Tibial artery (tissue), 4 donors: Measurements from ENCODE around the gene AHRR.

Experiments
- DNase-seq, 2 donors: peaks; one replicate each; pipeline ENCODE4 v3.0.0-alpha.2; 2019
- H3K27ac ChIP-seq, 2 donors: fragments of 200-600 bp; sonication (generic) in 1 of 2; 1 replicate in 1 of 2; 2 replicates in 1 of 2; pipeline ENCODE4 v1.5.1; 2018 to 2019; ENCODE audit warnings: mild to moderate bottlenecking in 1 of 2
- H3K27me3 ChIP-seq, 2 donors: fragments of 200-600 bp; sonication (generic) in 1 of 2; one replicate each; pipeline versions ENCODE4 v1.5.1 to v1.6.0; 2016 to 2019
- H3K36me3 ChIP-seq, 3 donors: fragments of 200-600 bp; sonication (generic) in 2 of 3; one replicate each; pipeline ENCODE4 v1.5.1; 2016 to 2019; ENCODE audit warnings: mild to moderate bottlenecking in 2 of 3
- H3K4me1 ChIP-seq, 4 donors: fragments of 200-600 bp; sonication (generic) in 2 of 4; 1 replicate in 3 of 4; 2 replicates in 1 of 4; pipeline ENCODE4 v1.5.1; 2016 to 2019
- H3K4me3 ChIP-seq, 2 donors: fragments of 200-600 bp; sonication (generic) in 1 of 2; 1 replicate in 1 of 2; 2 replicates in 1 of 2; pipeline ENCODE4 v1.5.1; 2018 to 2019; ENCODE audit warnings: mild to moderate bottlenecking in 2 of 2
- H3K9me3 ChIP-seq, 3 donors: fragments of 200-600 bp; sonication (generic) in 1 of 3; one replicate each; pipeline ENCODE4 v1.5.1; 2016 to 2019
- intact Hi-C: fragments of 100-400 bp; cut with DNase I; formaldehyde crosslinking; loops from one replicate; pipeline ENCODE4 v1.15.0; 2023; ENCODE audit warnings: low total_unique reads
- TF ChIP-seq, protein P1 (sequence below), 2 experiments: fragments of 200-600 bp in 1 of 2; fragments of 450-650 bp in 1 of 2; IDR thresholded peaks; one replicate each; pipeline ENCODE4 v1.5.1; 2017 to 2019; ENCODE audit warnings: antibody characterized with exemption in 2 of 2, mild to moderate bottlenecking in 1 of 2, moderate library complexity in 1 of 2

Gene AHRR

DNA sequence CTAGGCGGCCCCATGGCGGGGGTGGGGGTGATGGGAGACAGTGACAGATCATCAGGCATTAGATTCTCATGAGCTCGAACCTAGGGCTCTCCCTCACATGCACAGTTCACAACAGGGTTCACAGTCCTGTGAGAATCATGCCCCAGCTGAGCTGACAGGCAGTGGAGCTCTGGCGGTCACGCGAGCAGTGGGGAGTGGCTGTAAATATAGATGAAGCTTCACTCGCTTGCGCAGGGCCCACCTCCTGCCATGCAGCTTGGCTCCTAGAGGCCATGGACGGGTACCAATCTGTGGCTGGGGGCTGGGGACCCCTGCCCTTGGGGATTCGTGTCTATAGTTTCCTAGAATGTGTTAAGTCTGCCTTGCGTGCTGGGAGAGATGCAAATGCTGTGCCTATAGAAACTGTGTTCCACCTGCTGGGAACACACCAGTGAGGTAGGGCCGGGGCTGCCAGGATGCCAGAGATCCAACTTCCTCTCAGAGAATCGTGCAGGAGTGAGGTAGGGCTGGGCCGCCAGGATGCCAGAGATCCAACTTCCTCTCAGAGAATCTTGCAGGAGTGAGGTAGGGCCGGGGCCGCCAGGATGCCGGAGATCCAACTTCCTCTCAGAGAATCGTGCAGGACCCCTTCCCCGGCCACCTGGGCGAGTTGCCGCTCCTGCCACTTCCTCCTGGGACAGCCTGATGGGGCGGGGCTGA lies 107.4 kb downstream of the AHRR start:
- H3K27me3 ChIP-seq = peaks cover 0 to 24% of the 10 kb centered on the region in 2 donors
- no peaks in the 10 kb centered on the region for H3K9me3 ChIP-seq
- no peak overlapping the region for H3K27ac ChIP-seq
- intact Hi-C loops = no loop called here
- TF ChIP-seq, protein P1, sequence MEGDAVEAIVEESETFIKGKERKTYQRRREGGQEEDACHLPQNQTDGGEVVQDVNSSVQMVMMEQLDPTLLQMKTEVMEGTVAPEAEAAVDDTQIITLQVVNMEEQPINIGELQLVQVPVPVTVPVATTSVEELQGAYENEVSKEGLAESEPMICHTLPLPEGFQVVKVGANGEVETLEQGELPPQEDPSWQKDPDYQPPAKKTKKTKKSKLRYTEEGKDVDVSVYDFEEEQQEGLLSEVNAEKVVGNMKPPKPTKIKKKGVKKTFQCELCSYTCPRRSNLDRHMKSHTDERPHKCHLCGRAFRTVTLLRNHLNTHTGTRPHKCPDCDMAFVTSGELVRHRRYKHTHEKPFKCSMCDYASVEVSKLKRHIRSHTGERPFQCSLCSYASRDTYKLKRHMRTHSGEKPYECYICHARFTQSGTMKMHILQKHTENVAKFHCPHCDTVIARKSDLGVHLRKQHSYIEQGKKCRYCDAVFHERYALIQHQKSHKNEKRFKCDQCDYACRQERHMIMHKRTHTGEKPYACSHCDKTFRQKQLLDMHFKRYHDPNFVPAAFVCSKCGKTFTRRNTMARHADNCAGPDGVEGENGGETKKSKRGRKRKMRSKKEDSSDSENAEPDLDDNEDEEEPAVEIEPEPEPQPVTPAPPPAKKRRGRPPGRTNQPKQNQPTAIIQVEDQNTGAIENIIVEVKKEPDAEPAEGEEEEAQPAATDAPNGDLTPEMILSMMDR (IDR thresholded peaks at IDR 0.05) = no peak
- H3K4me1 ChIP-seq = no peaks in the 10 kb centered on the region
- no peaks in the 10 kb centered on the region for H3K36me3 ChIP-seq
- H3K4me3 ChIP-seq = no peak overlapping the region
- DNase-seq = peak in 1 of 2 donors; percentile 61

DNA sequence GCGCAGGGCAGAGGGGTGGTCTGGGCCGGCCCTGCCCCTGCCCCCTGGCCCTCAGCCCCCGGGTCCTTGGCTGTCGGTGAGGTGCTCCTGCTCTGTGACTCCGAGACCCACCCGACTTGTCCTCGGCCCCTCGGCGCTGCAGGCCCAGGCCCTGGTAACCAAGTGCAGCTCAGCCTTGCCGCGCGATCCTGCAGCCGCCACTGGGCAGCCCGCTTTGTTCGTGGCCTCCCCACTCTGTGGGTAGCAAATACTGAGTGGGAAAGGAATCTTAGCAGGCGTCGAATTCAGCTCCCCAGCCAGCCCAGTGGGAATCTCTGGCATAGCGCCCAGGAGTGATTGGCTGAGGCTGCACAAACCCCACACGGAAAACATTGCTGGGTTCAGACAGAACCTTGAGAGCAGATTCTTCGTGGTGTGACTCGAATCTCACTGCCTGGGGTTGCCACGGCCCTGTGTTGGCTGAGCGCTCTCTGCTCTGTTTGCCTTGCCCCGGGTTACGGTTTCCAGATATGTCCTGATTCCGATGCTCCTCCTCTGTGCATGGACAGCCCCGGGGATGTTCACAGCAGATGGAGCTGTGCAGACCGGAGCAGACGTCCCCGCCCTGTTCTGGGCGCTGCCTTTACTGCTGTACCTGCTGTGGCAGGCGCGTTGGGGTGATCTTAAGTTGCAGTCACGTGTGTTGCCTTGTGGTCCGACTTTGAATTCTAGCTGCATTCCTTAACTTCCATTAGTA lies 108.1 kb downstream of the AHRR start:
- Histone ChIP-seq H3K36me3 (no peaks in the 10 kb centered on the region), H3K4me3 (no peak overlapping the region), H3K27me3 (peaks cover 0 to 31% of the 10 kb centered on the region in 2 donors), H3K4me1 (no peaks in the 10 kb centered on the region), H3K9me3 (no peaks in the 10 kb centered on the region), H3K27ac (no peak overlapping the region)
- TF ChIP-seq, protein P1 (IDR thresholded peaks at IDR 0.05) = no peak
- intact Hi-C loops = no loop called here
- DNase-seq = peak; percentile 19 to 59

DNA sequence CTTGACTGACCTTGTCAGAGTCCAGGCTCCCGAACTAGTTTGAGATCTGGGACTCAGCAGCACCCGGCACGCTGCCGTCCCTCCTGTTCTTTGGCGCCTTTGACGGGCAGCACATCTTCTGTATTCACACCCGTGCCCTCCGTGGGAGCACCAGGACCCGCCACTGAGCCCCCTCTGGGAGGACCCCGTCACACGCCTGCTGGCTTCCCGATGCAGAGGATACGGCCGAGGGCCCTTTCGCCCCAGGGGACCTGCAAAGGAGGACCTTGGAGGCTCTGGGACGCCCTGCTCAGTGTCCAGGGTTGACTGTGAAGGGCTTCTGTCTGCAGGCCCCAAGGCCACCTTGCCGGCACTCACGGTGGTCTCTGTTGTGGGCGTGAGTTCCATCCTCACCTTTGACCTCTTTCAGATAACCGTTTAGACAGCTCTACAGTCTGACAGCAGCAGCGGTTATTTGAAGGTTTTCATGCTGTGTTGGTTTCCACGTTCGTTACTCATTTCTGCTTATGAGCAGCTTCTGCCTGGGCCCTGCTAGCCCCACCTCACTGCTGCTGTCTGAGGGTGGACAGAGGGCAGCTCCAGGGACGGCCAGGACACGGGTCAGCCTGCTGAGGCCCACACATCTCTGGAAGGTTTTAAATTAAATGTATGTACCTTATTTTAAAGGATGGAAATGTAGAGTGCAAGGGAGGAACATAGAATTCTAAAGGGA lies 108.9 kb downstream of the AHRR start:
- TF ChIP-seq, protein P1 (IDR thresholded peaks at IDR 0.05) = no peak
- Histone ChIP-seq H3K27ac (no peak overlapping the region), H3K9me3 (no peaks in the 10 kb centered on the region), H3K4me3 (no peak overlapping the region), H3K4me1 (no peaks in the 10 kb centered on the region), H3K27me3 (peaks cover 0 to 35% of the 10 kb centered on the region in 2 donors), H3K36me3 (no peaks in the 10 kb centered on the region)
- DNase-seq = peak in 1 of 2 donors; percentile 34
- intact Hi-C loops = no loop called here

DNA sequence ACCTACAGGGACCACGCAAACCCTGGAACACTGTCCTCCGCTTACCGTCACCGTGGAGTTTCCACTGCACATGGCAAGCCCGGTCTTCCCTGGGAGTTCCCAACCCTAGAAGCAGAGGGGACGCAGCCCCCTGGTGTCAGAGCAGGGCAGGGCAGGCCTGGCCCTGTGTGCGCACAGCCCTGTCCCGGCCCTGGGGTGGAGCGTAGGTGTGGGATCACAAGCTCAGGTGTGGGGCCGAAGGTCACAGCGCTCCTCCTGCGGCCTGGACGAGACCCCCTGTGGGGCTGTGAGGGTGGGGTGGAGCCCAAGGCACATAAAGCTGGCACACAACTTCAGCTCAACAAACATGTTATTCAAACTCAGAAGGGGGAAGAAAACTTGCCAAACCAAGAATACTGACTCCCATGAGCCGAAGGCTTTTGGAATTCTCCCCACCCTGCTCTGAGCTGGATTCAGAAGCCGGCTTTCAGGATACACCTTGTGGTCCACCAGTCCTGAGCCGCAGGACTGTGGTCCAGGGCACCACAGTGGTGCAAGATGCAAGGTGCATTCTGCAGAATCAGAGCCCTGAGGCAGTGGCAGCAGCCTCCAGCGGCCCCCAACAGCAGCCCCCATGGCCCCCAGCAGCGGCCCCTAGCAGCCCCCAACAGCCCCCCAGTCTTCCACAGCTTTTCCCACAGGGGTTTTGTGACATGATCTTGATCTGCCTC lies 109.6 kb downstream of the AHRR start:
- Histone ChIP-seq H3K9me3 (no peaks in the 10 kb centered on the region), H3K4me1 (no peaks in the 10 kb centered on the region), H3K27ac (no peak overlapping the region), H3K4me3 (no peak overlapping the region), H3K27me3 (peaks cover 0 to 40% of the 10 kb centered on the region in 2 donors), H3K36me3 (no peaks in the 10 kb centered on the region)
- intact Hi-C loops = no loop called here
- peak in 1 of 2 donors; percentile 66 for DNase-seq
- TF ChIP-seq, protein P1 (IDR thresholded peaks at IDR 0.05) = no peak

DNA sequence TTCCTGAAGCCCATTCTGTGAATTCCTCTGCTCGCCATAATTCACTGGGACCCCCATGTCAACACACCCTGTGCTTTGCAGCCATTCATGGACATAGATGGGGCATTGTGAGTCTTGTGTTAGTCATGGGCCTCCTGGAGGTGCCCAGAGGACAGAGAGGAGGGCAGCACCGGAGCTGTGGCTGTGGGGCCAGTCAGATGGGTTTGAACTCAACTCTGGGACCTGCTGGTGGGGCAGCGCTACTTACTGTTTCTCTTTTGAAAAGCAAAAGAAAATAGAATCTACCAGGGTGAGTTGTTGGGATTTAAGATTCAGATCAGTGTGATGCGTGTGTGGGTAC lies 110.2 kb downstream of the AHRR start:
- intact Hi-C loops = no loop called here

More for the DNA sequence above, 110.2 kb downstream of the AHRR start:
- DNase-seq = peak in 1 of 2 donors; percentile 34
- H3K4me1 ChIP-seq = no peaks in the 10 kb centered on the region
- TF ChIP-seq, protein P1 (IDR thresholded peaks at IDR 0.05) = no peak
- no peak overlapping the region for H3K4me3 ChIP-seq
- no peaks in the 10 kb centered on the region for H3K36me3 ChIP-seq
- H3K27ac ChIP-seq = no peak overlapping the region
- H3K27me3 ChIP-seq = peaks cover 0 to 45% of the 10 kb centered on the region in 2 donors
- H3K9me3 ChIP-seq = no peaks in the 10 kb centered on the region
